Measurements from ENCODE around the gene ALDH9A1. TPM values are rescaled to one million over a fixed set of nuclear protein-coding genes. Genes with fewer than 3 reads are reported as not detected.

ALDH9A1 gene
- total and polyA plus RNA-seq, 2 of the 4 experiments (the other 2 are of a cell fraction), result 43.5 to 43.7 TPM

- H2AFZ ChIP-seq (replicated peaks; ENCODE audit: low read length, poor library complexity), result no peak overlapping the region
- no peaks in the 10 kb centered on the region for H3K9me3 ChIP-seq (ENCODE audit: control insufficient read depth, insufficient read depth, low read length)
- H3K23ac ChIP-seq (ENCODE audit: low read depth, low read length), result peak overlapping the region; percentile 36; the same call in 1 of the 2 replicates
- no peak overlapping the region; the same call in 1 of the 2 replicates for H3K14ac ChIP-seq (replicated peaks; ENCODE audit: low read depth, low read length)
- BruUV-seq (replicated peaks), result no TSS peak
- H3K36me3 ChIP-seq (ENCODE audit: control insufficient read depth, insufficient read depth, low read length), result peaks cover 12% of the 10 kb centered on the region
- no peak overlapping the region for H4K8ac ChIP-seq (ENCODE audit: low read depth in 2 of 2, low read length in 2 of 2)
- H2AK9ac ChIP-seq (replicated peaks; ENCODE audit: low read depth, low read length, poor library complexity), result no peak overlapping the region
- peaks cover 42 to 79% of the 10 kb centered on the region in 2 experiments for H3K79me1 ChIP-seq (ENCODE audit: low read depth in 1 of 2, low read length in 2 of 2)
- no peak for TF ChIP-seq CTCF (conservative IDR thresholded peaks at IDR 0.05; ENCODE audit: low read depth, low read length)
- TF ChIP-seq NFE2L2 (IDR thresholded peaks at IDR 0.05; ENCODE audit: low read depth, low read length), result no peak
- no peak for TF ChIP-seq ELK1 (IDR thresholded peaks at IDR 0.05; ENCODE audit: borderline replicate concordance, low read depth, low read length)
- TF ChIP-seq CEBPB (IDR thresholded peaks at IDR 0.05; ENCODE audit: low read depth, low read length), result peak; percentile 59
- TF ChIP-seq FOS (IDR thresholded peaks at IDR 0.05; ENCODE audit: low read depth, low read length), result no peak
- H3K9me1 ChIP-seq (ENCODE audit: insufficient read depth, low read length), result peaks cover 15% of the 10 kb centered on the region
- H3K27ac ChIP-seq (ENCODE audit: insufficient read depth, low read length), result no peak overlapping the region
- ATAC-seq (ENCODE audit: low read depth) (no peak), DNase-seq (peak; percentile 33)
- H3K18ac ChIP-seq (ENCODE audit: low read depth, low read length), result no peak overlapping the region
- intact Hi-C loops (cut with micrococcal nuclease) (no loop called here), in situ Hi-C loops (cut with MboI; ENCODE audit: low sequenced_read_pairs) (no loop called here), dilution Hi-C loops (cut with HindIII; ENCODE audit: low sequenced_read_pairs, unreplicated experiment) (no loop called here)
- no peak overlapping the region for H3K4ac ChIP-seq (ENCODE audit: low read depth, low read length)
- H3K56ac ChIP-seq (ENCODE audit: extremely low read depth, insufficient read depth, low read length), result no peak overlapping the region
- no peak overlapping the region for H2AK5ac ChIP-seq (ENCODE audit: low read depth, low read length)
- no CpG with 5 or more reads among the region's 2 CpGs for WGBS, 2 experiments (ENCODE audit: extremely low coverage in 2 of 2, insufficient read length in 1 of 2)
- no peak overlapping the region for H2BK20ac ChIP-seq (ENCODE audit: low read depth, low read length)
- H3K9ac ChIP-seq (ENCODE audit: low read depth, low read length), result no peak overlapping the region
- no peak overlapping the region for H2BK120ac ChIP-seq (ENCODE audit: low read depth, low read length)
- H3K4me2 ChIP-seq (ENCODE audit: low read depth, low read length), result no peak overlapping the region
- no peak overlapping the region for H2BK15ac ChIP-seq (ENCODE audit: low read depth, low read length)
- no peak overlapping the region for H4K5ac ChIP-seq (ENCODE audit: low read depth, low read length)
- CTCF ChIA-PET, result no interaction called here
- H3K4me3 ChIP-seq (ENCODE audit: insufficient read depth, low read depth, low read length), result no peak overlapping the region
- no peak overlapping the region for H4K91ac ChIP-seq (ENCODE audit: insufficient read depth, low read depth, low read length)
- no peaks in the 10 kb centered on the region for H3K27me3 ChIP-seq (ENCODE audit: control insufficient read depth, insufficient read depth, low read length)
- POLR2A ChIA-PET (ENCODE audit: unreplicated experiment), result no interaction called here
- peaks cover 11% of the 10 kb centered on the region; the same call in 1 of the 2 replicates for H3K4me1 ChIP-seq (ENCODE audit: control insufficient read depth, insufficient read depth, low read length)
- no peak overlapping the region for H2BK5ac ChIP-seq (ENCODE audit: low read depth, low read length, poor library complexity, severe bottlenecking)
- H4K20me1 ChIP-seq (ENCODE audit: insufficient read depth, low read length), result peaks cover 44% of the 10 kb centered on the region; the same call in 1 of the 2 replicates
Observed at GRCh38 chr1:165641231-165641987, 57.0 kb downstream of the ALDH9A1 start.
